OCI-M2 (cell line): ENCODE data around the gene RAPGEF3.

Source experiments
- DNase-seq: peaks from one replicate; lab custom pipeline; 2025; ENCODE audit not compliant: unreplicated experiment; lab: John Stamatoyannopoulos, UW

Gene RAPGEF3

GRCh38 chr12:47700263-47700662 is 58.4 kb downstream of the RAPGEF3 start:
- DNase-seq: no peak

GRCh38 chr12:47698631-47699030 is 60.0 kb downstream of the RAPGEF3 start:
- no peak for DNase-seq

GRCh38 chr12:47698055-47698454 is 60.6 kb downstream of the RAPGEF3 start:
- DNase-seq: no peak

- no peak for DNase-seq
Observed at GRCh38 chr12:47689215-47689614, 69.5 kb downstream of the RAPGEF3 start.

- DNase-seq: no peak
Observed at GRCh38 chr12:47687636-47688035, 71.0 kb downstream of the RAPGEF3 start.

- DNase-seq: no peak
Observed at GRCh38 chr12:47686645-47687240, 71.9 kb downstream of the RAPGEF3 start.
